LNCaP clone FGC (cell line): Measurements from ENCODE around the gene NARS2.
"Not testable (repeated sequence)": the region's sequence is repeated elsewhere in the genome, so short reads cannot be mapped to it uniquely, and the experiment has no call there.

Experiments used
- DNase-seq: peaks from one replicate; pipeline ENCODE4 v3.0.0-alpha.2; 2011; ENCODE audit warnings: low read depth
- H3K4me3 ChIP-seq: 2 replicates; pipeline ENCODE4 v1.5.1; 2011; ENCODE audit warnings: mild to moderate bottlenecking, low read depth, low read length, control low read depth
- TF ChIP-seq, protein P1 (sequence below): IDR thresholded peaks from 2 replicates; pipeline ENCODE4 v1.5.1; 2012; ENCODE audit warnings: mild to moderate bottlenecking; ENCODE audit not compliant: control insufficient read depth, insufficient read depth; ENCODE audit errors: extremely low read depth

Gene NARS2

DNA sequence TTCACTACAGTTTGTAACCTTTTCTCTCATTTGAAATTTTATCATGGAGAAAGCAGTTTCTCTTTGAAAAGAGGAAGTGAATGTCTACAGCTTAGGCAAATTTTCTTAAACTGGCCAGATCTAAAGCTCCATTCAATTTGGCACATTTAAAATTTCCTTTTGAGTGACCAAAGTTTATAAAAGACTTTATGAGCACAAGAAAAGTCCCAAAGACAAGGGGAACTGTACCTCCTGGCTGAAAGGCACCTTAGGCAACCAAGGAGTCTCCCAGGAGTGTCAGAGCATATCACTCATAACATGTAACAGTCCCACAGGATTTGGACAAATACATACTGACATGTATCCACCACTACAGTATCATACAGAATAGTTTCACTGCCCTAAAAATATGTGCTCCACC, 41.3 kb downstream of the NARS2 start:
- no peak overlapping the region for H3K4me3 ChIP-seq
- TF ChIP-seq, protein P1, sequence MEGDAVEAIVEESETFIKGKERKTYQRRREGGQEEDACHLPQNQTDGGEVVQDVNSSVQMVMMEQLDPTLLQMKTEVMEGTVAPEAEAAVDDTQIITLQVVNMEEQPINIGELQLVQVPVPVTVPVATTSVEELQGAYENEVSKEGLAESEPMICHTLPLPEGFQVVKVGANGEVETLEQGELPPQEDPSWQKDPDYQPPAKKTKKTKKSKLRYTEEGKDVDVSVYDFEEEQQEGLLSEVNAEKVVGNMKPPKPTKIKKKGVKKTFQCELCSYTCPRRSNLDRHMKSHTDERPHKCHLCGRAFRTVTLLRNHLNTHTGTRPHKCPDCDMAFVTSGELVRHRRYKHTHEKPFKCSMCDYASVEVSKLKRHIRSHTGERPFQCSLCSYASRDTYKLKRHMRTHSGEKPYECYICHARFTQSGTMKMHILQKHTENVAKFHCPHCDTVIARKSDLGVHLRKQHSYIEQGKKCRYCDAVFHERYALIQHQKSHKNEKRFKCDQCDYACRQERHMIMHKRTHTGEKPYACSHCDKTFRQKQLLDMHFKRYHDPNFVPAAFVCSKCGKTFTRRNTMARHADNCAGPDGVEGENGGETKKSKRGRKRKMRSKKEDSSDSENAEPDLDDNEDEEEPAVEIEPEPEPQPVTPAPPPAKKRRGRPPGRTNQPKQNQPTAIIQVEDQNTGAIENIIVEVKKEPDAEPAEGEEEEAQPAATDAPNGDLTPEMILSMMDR, result no peak
- DNase-seq, result no peak

DNA sequence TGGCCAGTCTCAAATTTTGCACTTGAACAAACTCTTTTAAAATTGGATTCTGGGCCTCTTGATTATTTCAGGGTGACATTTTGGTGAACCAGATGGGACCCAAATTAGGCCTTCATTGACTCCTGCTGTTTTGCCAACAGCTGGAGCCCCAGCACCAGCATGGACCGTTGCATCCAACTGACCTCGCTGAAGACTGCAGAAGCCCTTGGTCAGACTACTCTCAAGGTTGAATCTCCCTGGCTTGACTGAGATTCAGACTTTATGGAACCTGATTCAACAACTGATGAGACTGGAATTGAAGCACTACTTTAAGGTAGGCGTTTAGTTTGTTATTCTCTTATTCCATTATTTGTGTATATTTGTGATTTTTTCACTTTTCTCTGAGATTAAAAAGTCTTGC, 41.7 kb downstream of the NARS2 start:
- no peak for DNase-seq
- TF ChIP-seq, protein P1, result no peak
- H3K4me3 ChIP-seq, result no peak overlapping the region

DNA sequence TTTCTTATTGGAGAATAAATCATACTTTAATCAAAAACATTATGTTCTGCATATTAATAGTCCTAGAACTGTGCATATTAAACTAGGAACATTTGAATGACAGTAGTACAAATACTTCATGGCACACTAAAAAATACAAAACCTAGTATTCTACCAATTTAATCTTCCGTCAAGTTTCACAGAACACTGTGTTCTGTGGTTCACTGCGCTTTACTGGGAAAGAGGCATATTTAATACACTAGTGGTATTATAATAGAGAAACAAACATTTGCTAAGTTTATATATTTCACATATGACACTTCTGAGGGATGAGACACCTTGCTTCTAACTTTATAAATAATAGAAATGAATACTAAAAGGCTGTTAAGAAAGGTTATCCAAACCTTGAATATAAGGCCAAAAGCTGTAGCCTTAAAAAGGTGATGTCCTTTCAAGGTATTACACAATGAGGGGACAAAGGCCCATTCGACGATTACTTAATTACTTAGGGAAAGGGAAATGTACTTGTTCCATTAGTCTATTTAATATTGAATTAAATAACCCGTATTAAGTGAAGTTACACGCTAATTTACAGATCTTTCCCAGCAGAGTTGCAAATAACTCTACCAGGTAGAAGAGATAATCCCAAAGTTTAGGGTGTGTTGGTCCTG, 48.0 kb downstream of the NARS2 start:
- TF ChIP-seq, protein P1, result no peak
- no peak for DNase-seq

DNA sequence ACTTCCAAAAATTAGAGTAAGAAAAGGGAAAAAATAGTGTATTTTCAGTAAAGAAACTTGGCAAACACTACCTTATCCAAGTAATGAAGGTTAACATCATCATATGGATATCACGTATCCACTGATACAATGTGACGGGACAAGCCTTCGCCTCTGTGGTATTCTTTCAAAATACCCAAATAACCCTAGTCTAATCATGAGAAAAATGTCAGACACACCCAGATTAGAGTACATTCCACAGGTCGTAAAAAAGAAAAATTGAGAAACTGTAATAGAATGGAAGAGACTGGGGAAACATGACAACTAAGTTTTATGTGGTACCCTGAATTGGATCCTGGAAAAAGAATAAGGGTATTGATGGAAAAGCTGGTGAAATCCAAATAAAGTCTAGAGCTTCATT, 48.9 kb downstream of the NARS2 start:
- no peak overlapping the region for H3K4me3 ChIP-seq
- TF ChIP-seq, protein P1, result no peak
- DNase-seq, result no peak

More for the DNA sequence above, 48.0 kb downstream of the NARS2 start:
- H3K4me3 ChIP-seq, result no peak overlapping the region

DNA sequence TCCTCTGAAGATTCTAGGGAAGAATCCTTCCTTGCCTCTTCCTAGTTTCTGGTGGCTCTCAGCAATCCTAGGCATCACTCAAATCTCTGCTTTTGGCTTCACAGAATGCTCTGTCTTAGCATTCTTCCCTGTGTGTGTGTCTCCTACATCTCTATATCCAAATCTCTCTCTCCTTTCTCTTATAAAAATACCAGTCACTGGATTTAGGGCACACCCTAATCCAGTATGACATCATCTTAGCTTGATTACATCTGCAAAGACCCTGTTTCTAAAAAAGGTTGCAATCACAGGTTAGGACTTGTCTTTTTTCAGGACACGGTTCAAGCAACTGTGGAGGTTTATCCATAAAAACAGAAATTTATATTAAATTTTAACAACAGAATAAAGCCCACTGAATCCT, 54.4 kb downstream of the NARS2 start:
- TF ChIP-seq, protein P1, result no peak

DNA sequence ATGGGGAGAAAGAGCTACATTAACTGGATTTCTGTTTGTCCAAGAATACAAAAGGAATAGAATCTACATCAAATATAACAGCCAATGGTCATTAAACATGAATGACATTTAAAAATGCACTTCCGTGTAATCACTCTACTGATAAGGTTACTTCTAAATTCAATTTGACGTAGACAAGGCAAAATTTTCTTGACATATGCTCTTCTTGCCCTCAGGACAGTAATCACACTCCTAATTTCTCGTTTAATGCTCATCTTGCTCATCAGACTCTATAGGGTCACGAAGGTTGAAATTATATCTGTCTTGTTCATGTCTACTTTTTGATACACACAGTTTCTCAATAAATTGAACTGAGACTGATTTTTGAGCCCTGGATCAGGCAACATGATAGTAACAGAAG, 58.4 kb downstream of the NARS2 start:
- H3K4me3 ChIP-seq, result no peak overlapping the region
- TF ChIP-seq, protein P1, result no peak

More for the DNA sequence above, 54.4 kb downstream of the NARS2 start:
- DNase-seq, result no peak
- no peak overlapping the region for H3K4me3 ChIP-seq

DNA sequence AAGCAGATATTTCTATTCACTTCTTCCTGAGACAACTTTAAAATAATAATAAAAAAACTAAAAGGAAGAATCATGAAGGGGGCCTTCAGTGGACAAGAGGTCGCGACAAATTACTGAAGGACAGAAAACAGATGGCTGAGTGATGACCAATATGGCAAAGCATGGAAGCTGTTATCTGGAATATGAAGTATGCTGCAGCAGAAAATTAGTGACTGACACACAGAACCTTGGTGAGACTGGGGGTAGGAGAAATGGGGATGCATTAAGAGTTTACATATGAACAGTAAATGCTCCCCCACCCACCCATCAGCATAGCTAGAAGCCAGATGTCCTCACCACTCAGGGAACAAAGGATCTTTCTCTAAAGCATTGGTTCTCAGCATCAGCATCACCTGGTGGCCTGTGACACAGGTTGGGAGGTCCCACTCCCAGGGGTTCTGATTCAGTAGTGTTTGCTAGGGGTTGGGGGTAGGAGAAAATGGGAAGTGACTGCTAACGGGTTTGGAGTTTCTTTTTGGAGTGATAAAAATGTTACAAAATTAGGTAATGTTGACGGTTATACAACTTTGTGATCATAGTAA, 59.7 kb downstream of the NARS2 start:
- DNase-seq, result no peak
- TF ChIP-seq, protein P1, result no peak
- H3K4me3 ChIP-seq, result no peak overlapping the region

More for the DNA sequence above, 58.4 kb downstream of the NARS2 start:
- no peak for DNase-seq

DNA sequence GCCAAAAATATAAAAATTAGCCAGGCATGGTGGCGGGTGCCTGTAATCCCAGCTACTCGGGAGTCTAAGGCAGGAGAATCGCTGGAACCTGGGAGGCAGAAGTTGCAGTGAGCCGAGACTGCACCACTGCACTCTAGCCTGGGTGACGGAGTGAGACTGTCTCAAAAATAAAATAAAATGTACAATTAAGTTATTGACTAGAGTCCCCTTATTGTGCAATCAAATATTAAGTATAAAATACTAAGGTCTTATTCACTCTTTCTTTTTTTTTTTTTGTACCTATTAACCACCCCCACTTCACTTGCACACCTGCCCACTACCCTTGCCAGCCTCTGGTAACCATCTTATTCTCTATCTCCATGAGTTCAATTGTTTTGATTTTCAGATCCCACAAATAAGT, 61.6 kb downstream of the NARS2 start:
- not testable (repeated sequence) for H3K4me3 ChIP-seq, DNase-seq
